IPS-18a (cell line): ENCODE measurements around the gene EIF4G3.
"Not testable (repeated sequence)": the region's sequence is repeated elsewhere in the genome, so short reads cannot be mapped to it uniquely, and the experiment has no call there.

Experiments used
- H3K27ac ChIP-seq: one replicate; pipeline ENCODE4 v1.5.1; 2013; ENCODE audit warnings: low read length
- H3K27me3 ChIP-seq: one replicate; pipeline ENCODE4 v1.6.1; 2013; ENCODE audit warnings: mild to moderate bottlenecking, low read length; ENCODE audit not compliant: control insufficient read depth, insufficient read depth
- H3K36me3 ChIP-seq: one replicate; pipeline ENCODE4 v1.6.1; 2013; ENCODE audit warnings: low read depth, low read length; ENCODE audit not compliant: control insufficient read depth
- H3K4me1 ChIP-seq: one replicate; pipeline ENCODE4 v1.6.1; 2013; ENCODE audit warnings: low read depth, low read length; ENCODE audit not compliant: control insufficient read depth
- H3K4me3 ChIP-seq: one replicate; pipeline ENCODE4 v1.5.1; 2013; ENCODE audit warnings: low read length
- H3K9ac ChIP-seq: one replicate; pipeline ENCODE4 v1.6.1; 2013; ENCODE audit warnings: mild to moderate bottlenecking, low read length, moderate library complexity
- H3K9me3 ChIP-seq: one replicate; pipeline ENCODE4 v1.6.1; 2013; ENCODE audit warnings: low read depth, low read length; ENCODE audit not compliant: control insufficient read depth

The EIF4G3 gene

GRCh38 chr1:20875198-20875973 lies 301.3 kb downstream of the EIF4G3 start:
- Histone ChIP-seq H3K9ac (no peak overlapping the region), H3K4me1 (no peaks in the 10 kb centered on the region), H3K36me3 (peaks cover 16% of the 10 kb centered on the region), H3K27me3 (no peaks in the 10 kb centered on the region), H3K4me3 (no peak overlapping the region), H3K9me3 (no peaks in the 10 kb centered on the region), H3K27ac (no peak overlapping the region)

GRCh38 chr1:20873311-20873710 lies 303.4 kb downstream of the EIF4G3 start:
- Histone ChIP-seq H3K36me3 (peaks cover 4% of the 10 kb centered on the region), H3K4me3 (no peak overlapping the region), H3K27ac (no peak overlapping the region), H3K4me1 (no peaks in the 10 kb centered on the region), H3K9ac (no peak overlapping the region), H3K9me3 (no peaks in the 10 kb centered on the region), H3K27me3 (no peaks in the 10 kb centered on the region)

- H3K4me3 ChIP-seq, result no peak overlapping the region
Observed at GRCh38 chr1:20871419-20871818, 305.3 kb downstream of the EIF4G3 start.

GRCh38 chr1:20870718-20871117 lies 306.0 kb downstream of the EIF4G3 start:
- Histone ChIP-seq H3K4me3 (no peak overlapping the region), H3K27me3 (no peaks in the 10 kb centered on the region), H3K9ac (no peak overlapping the region), H3K27ac (no peak overlapping the region), H3K36me3 (peaks cover 2% of the 10 kb centered on the region), H3K9me3 (no peaks in the 10 kb centered on the region), H3K4me1 (no peaks in the 10 kb centered on the region)

More at GRCh38 chr1:20871419-20871818, 305.3 kb downstream of the EIF4G3 start:
- Histone ChIP-seq H3K4me1 (no peaks in the 10 kb centered on the region), H3K27ac (no peak overlapping the region), H3K9me3 (no peaks in the 10 kb centered on the region), H3K27me3 (no peaks in the 10 kb centered on the region), H3K36me3 (peaks cover 3% of the 10 kb centered on the region), H3K9ac (no peak overlapping the region)

- H3K27ac ChIP-seq, result no peak overlapping the region
- H3K9ac ChIP-seq, result no peak overlapping the region
- H3K4me1 ChIP-seq, result no peaks in the 10 kb centered on the region
- H3K36me3 ChIP-seq, result peaks cover 16% of the 10 kb centered on the region
- H3K4me3 ChIP-seq, result no peak overlapping the region
- no peaks in the 10 kb centered on the region for H3K27me3 ChIP-seq
- H3K9me3 ChIP-seq, result no peaks in the 10 kb centered on the region
Observed at GRCh38 chr1:20868263-20868662, 308.4 kb downstream of the EIF4G3 start.

GRCh38 chr1:20867847-20868246 lies 308.9 kb downstream of the EIF4G3 start:
- H3K4me1 ChIP-seq, result no peaks in the 10 kb centered on the region
- H3K27ac ChIP-seq, result no peak overlapping the region
- H3K27me3 ChIP-seq, result no peaks in the 10 kb centered on the region
- H3K9ac ChIP-seq, result no peak overlapping the region
- H3K4me3 ChIP-seq, result no peak overlapping the region
- peaks cover 19% of the 10 kb centered on the region for H3K36me3 ChIP-seq
- H3K9me3 ChIP-seq, result no peaks in the 10 kb centered on the region

GRCh38 chr1:20867062-20867461 lies 309.6 kb downstream of the EIF4G3 start:
- Histone ChIP-seq H3K4me1 (no peaks in the 10 kb centered on the region), H3K9ac (no peak overlapping the region), H3K27me3 (no peaks in the 10 kb centered on the region), H3K4me3 (no peak overlapping the region), H3K36me3 (peaks cover 22% of the 10 kb centered on the region), H3K27ac (no peak overlapping the region), H3K9me3 (no peaks in the 10 kb centered on the region)

GRCh38 chr1:20865001-20865400 lies 311.7 kb downstream of the EIF4G3 start:
- Histone ChIP-seq H3K9ac (no peak overlapping the region), H3K9me3 (no peaks in the 10 kb centered on the region), H3K27ac (no peak overlapping the region), H3K4me1 (no peaks in the 10 kb centered on the region), H3K4me3 (no peak overlapping the region), H3K36me3 (peaks cover 40% of the 10 kb centered on the region), H3K27me3 (no peaks in the 10 kb centered on the region)

GRCh38 chr1:20854529-20854928 lies 322.2 kb downstream of the EIF4G3 start:
- Histone ChIP-seq H3K27me3 (no peaks in the 10 kb centered on the region), H3K27ac (no peak overlapping the region), H3K36me3 (peaks cover 74% of the 10 kb centered on the region), H3K4me3 (no peak overlapping the region), H3K4me1 (no peaks in the 10 kb centered on the region), H3K9ac (no peak overlapping the region), H3K9me3 (no peaks in the 10 kb centered on the region)

GRCh38 chr1:20851791-20852190 lies 324.9 kb downstream of the EIF4G3 start:
- H3K4me1 ChIP-seq, H3K27ac ChIP-seq, H3K9me3 ChIP-seq, H3K9ac ChIP-seq, H3K27me3 ChIP-seq, H3K4me3 ChIP-seq: not testable (repeated sequence)
- peaks cover 71% of the 10 kb centered on the region for H3K36me3 ChIP-seq

GRCh38 chr1:20850021-20850420 lies 326.7 kb downstream of the EIF4G3 start:
- Histone ChIP-seq H3K27me3 (no peaks in the 10 kb centered on the region), H3K9me3 (no peaks in the 10 kb centered on the region), H3K36me3 (peaks cover 66% of the 10 kb centered on the region), H3K4me3 (no peak overlapping the region), H3K27ac (no peak overlapping the region), H3K9ac (no peak overlapping the region), H3K4me1 (no peaks in the 10 kb centered on the region)

GRCh38 chr1:20849100-20849499 lies 327.6 kb downstream of the EIF4G3 start:
- H3K27ac ChIP-seq, result no peak overlapping the region
- peaks cover 60% of the 10 kb centered on the region for H3K36me3 ChIP-seq
- H3K4me1 ChIP-seq, result no peaks in the 10 kb centered on the region
- H3K9me3 ChIP-seq, result no peaks in the 10 kb centered on the region
- no peaks in the 10 kb centered on the region for H3K27me3 ChIP-seq
- H3K4me3 ChIP-seq, result no peak overlapping the region
- H3K9ac ChIP-seq, result no peak overlapping the region
